A673 (cell line): ENCODE measurements around the gene TSPAN10.

Source experiments
- CTCF ChIP-seq: fragments of 300-800, 200-600 bp; sonication (generic); conservative IDR thresholded peaks from 2 replicates; pipeline ENCODE4 v1.5.1; 2017; ENCODE audit warnings: low read depth, mild to moderate bottlenecking, antibody characterized with exemption, low read length, moderate library complexity, mixed read lengths
- EZH2 ChIP-seq: fragments of 200-600 bp; sonication (generic); IDR thresholded peaks from 2 replicates; pipeline ENCODE4 v1.6.1; 2017; ENCODE audit warnings: borderline replicate concordance, low read depth, mild to moderate bottlenecking, mixed read lengths, antibody characterized with exemption, low read length; ENCODE audit not compliant: poor library complexity, severe bottlenecking

GRCh38 chr17:81651692-81652091 lies 14.7 kb downstream of the TSPAN10 start:
- TF ChIP-seq CTCF (no peak), EZH2 (no peak)
